GM12801 (cell line): ENCODE measurements around the gene FSTL4.

Source experiments
- CTCF ChIP-seq: IDR thresholded peaks from one replicate; pipeline ENCODE4 v1.5.1; 2011; ENCODE audit warnings: control low read depth; ENCODE audit not compliant: insufficient read length; ENCODE audit errors: extremely low read depth

FSTL4 gene

GRCh38 chr5:133599044-133599443, 13.3 kb downstream of the FSTL4 start:
- no peak for TF ChIP-seq CTCF

GRCh38 chr5:133596049-133596448, 16.3 kb downstream of the FSTL4 start:
- TF ChIP-seq CTCF: no peak

- no peak for TF ChIP-seq CTCF
Measured at GRCh38 chr5:133595465-133595864, 16.9 kb downstream of the FSTL4 start.

- TF ChIP-seq CTCF: no peak
Measured at GRCh38 chr5:133589286-133589685, 23.1 kb downstream of the FSTL4 start.

GRCh38 chr5:133582971-133583370, 29.4 kb downstream of the FSTL4 start:
- TF ChIP-seq CTCF: no peak

GRCh38 chr5:133581918-133582317, 30.4 kb downstream of the FSTL4 start:
- no peak for TF ChIP-seq CTCF

GRCh38 chr5:133581348-133581747, 31.0 kb downstream of the FSTL4 start:
- no peak for TF ChIP-seq CTCF

GRCh38 chr5:133580618-133581017, 31.7 kb downstream of the FSTL4 start:
- no peak for TF ChIP-seq CTCF
